Trophoblast cell (in vitro differentiated cells and primary cell): ENCODE data around the gene LRRC58. TPM values are rescaled to one million over a fixed set of nuclear protein-coding genes. Genes with fewer than 3 reads are reported as not detected.

Experiments
- DNase-seq, 2 donors: peaks; one replicate each; pipeline ENCODE4 v3.0.0-alpha.2; 2016
- H2AFZ ChIP-seq: 2 replicates; pipeline ENCODE4 v1.6.1; 2013; ENCODE audit warnings: low read length, moderate library complexity, mild to moderate bottlenecking; ENCODE audit not compliant: insufficient read depth, poor library complexity
- H2AK5ac ChIP-seq: 2 replicates; pipeline ENCODE4 v1.6.1; 2013; ENCODE audit warnings: mild to moderate bottlenecking, low read length
- H2BK120ac ChIP-seq: 2 replicates; pipeline ENCODE4 v1.6.1; 2013; ENCODE audit warnings: low read length, mild to moderate bottlenecking, moderate library complexity; ENCODE audit not compliant: insufficient read depth, poor library complexity
- H2BK12ac ChIP-seq: 2 replicates; pipeline ENCODE4 v1.6.1; 2013; ENCODE audit warnings: mild to moderate bottlenecking, low read length, moderate library complexity
- H2BK5ac ChIP-seq: 2 replicates; pipeline ENCODE4 v1.6.1; 2013; ENCODE audit warnings: low read length, low read depth, moderate library complexity, mild to moderate bottlenecking; ENCODE audit not compliant: poor library complexity
- H3K14ac ChIP-seq: 2 replicates; pipeline ENCODE4 v1.6.1; 2013; ENCODE audit warnings: mild to moderate bottlenecking, low read length
- H3K18ac ChIP-seq: 2 replicates; pipeline ENCODE4 v1.6.1; 2013; ENCODE audit warnings: mild to moderate bottlenecking, low read length
- H3K23ac ChIP-seq: 2 replicates; pipeline ENCODE4 v1.6.1; 2013; ENCODE audit warnings: low read length
- H3K27ac ChIP-seq: 2 replicates; pipeline ENCODE4 v1.5.1; 2013; ENCODE audit warnings: low read depth, mild to moderate bottlenecking, inconsistent platforms, low read length, moderate library complexity
- H3K27me3 ChIP-seq: 2 replicates; pipeline ENCODE4 v1.6.1; 2013; ENCODE audit warnings: inconsistent platforms, mild to moderate bottlenecking, low read length, moderate library complexity; ENCODE audit not compliant: insufficient read depth
- H3K36me3 ChIP-seq, 2 experiments: 1 replicate in 1 of 2; 2 replicates in 1 of 2; pipeline ENCODE4 v1.6.1; 2013; ENCODE audit warnings: low read length in 2 of 2, mild to moderate bottlenecking in 2 of 2, moderate library complexity in 1 of 2; ENCODE audit not compliant: insufficient read depth in 2 of 2, control insufficient read depth in 1 of 2
- H3K4ac ChIP-seq: 2 replicates; pipeline ENCODE4 v1.6.1; 2013; ENCODE audit warnings: low read depth, mild to moderate bottlenecking, low read length, moderate library complexity
- H3K4me1 ChIP-seq, 2 experiments: 1 replicate in 1 of 2; 2 replicates in 1 of 2; pipeline ENCODE4 v1.6.1; 2013; ENCODE audit warnings: low read length in 2 of 2, mild to moderate bottlenecking in 2 of 2, moderate library complexity in 1 of 2; ENCODE audit not compliant: insufficient read depth in 2 of 2, control insufficient read depth in 1 of 2
- H3K4me2 ChIP-seq: 2 replicates; pipeline ENCODE4 v1.6.1; 2013; ENCODE audit warnings: inconsistent platforms, mild to moderate bottlenecking, low read length, moderate library complexity
- H3K4me3 ChIP-seq: 2 replicates; pipeline ENCODE4 v1.5.1; 2013; ENCODE audit warnings: mild to moderate bottlenecking, low read depth, low read length, inconsistent platforms
- H3K79me1 ChIP-seq: one replicate; pipeline ENCODE4 v1.6.1; 2013; ENCODE audit warnings: low read length
- H3K79me2 ChIP-seq: 2 replicates; pipeline ENCODE4 v1.6.1; 2013; ENCODE audit warnings: low read length, mild to moderate bottlenecking; ENCODE audit not compliant: control insufficient read depth, insufficient read depth, poor library complexity
- H3K9ac ChIP-seq: 2 replicates; pipeline ENCODE4 v1.6.1; 2013; ENCODE audit warnings: mild to moderate bottlenecking, low read length
- H3K9me3 ChIP-seq: 2 replicates; pipeline ENCODE4 v1.6.1; 2013; ENCODE audit warnings: low read depth, mild to moderate bottlenecking, control low read depth, inconsistent platforms, low read length; ENCODE audit not compliant: insufficient read depth
- H4K12ac ChIP-seq: 2 replicates; pipeline ENCODE4 v1.6.1; 2013; ENCODE audit warnings: low read depth, mild to moderate bottlenecking, low read length, moderate library complexity
- H4K8ac ChIP-seq: 2 replicates; pipeline ENCODE4 v1.6.1; 2013; ENCODE audit warnings: low read depth, mild to moderate bottlenecking, low read length, moderate library complexity
- H4K91ac ChIP-seq: one replicate; pipeline ENCODE4 v1.6.1; 2013; ENCODE audit warnings: low read depth, mild to moderate bottlenecking, low read length, moderate library complexity
- WGBS: extraction: QIAGEN DNeasy Blood & Tissue Kit; methylation state at CpG from one replicate; pipeline ENCODE4 v1.1.7; 2013; ENCODE audit warnings: missing lambda C conversion rate; ENCODE audit not compliant: insufficient read length, insufficient coverage; ENCODE audit errors: extremely low coverage; 5-methylcytosine and 5-hydroxymethylcytosine counted together
- polyA plus RNA-seq: library from polyadenylated mRNA; stranded (reverse); fragments of 200-250 nt; gene quantifications from 2 replicates; pipeline ENCODE4 v1.2.3, GENCODE V29; 2013

LRRC58 gene
- 8.5 and 8.8 TPM in 2 replicates for polyA plus RNA-seq

- peak within 1 kb of the TSS; percentile 74 for H2BK120ac ChIP-seq
- H3K18ac ChIP-seq, result peak within 1 kb of the TSS; percentile 96
- H3K4me3 ChIP-seq, result peak within 1 kb of the TSS; percentile 91
- peak within 1 kb of the TSS; percentile 86 for H3K27ac ChIP-seq
- H4K12ac ChIP-seq, result peak within 1 kb of the TSS; percentile 68
- peak within 1 kb of the TSS; percentile 79 for H4K91ac ChIP-seq
- no peak within 1 kb of the TSS for H3K23ac ChIP-seq
- H2AFZ ChIP-seq, result peak within 1 kb of the TSS; percentile 67
- peaks cover 11% of the 10 kb centered on the region for H3K79me1 ChIP-seq
- DNase-seq, result peak; percentile 75 to 88
- H3K9me3 ChIP-seq, result no peaks in the 10 kb centered on the region
- peak within 1 kb of the TSS; percentile 75 for H3K4me2 ChIP-seq
- peaks cover 3 to 6% of the 10 kb centered on the region in 2 experiments for H3K4me1 ChIP-seq
- H3K9ac ChIP-seq, result peak within 1 kb of the TSS; percentile 83
- peak within 1 kb of the TSS; percentile 49 for H2BK5ac ChIP-seq
- peaks cover 7% of the 10 kb centered on the region for H3K79me2 ChIP-seq
- H2AK5ac ChIP-seq, result no peak within 1 kb of the TSS
- peak within 1 kb of the TSS; percentile 68 for H3K4ac ChIP-seq
- H3K14ac ChIP-seq, result peak within 1 kb of the TSS; percentile 81
- H3K27me3 ChIP-seq, result no peaks in the 10 kb centered on the region
- H3K36me3 ChIP-seq, result no peaks in the 10 kb centered on the region
- peak within 1 kb of the TSS; percentile 29 for H2BK12ac ChIP-seq
- peak within 1 kb of the TSS; percentile 90 for H4K8ac ChIP-seq
- no CpG with 5 or more reads among the region's 95 CpGs for WGBS
Measured at GRCh38 chr3:120348991-120349854, at the start of gene LRRC58. Gene LRRC58 (minus strand): TSS chr3:120349354. CDS start chr3:120349243, 111 bp downstream.

DNA sequence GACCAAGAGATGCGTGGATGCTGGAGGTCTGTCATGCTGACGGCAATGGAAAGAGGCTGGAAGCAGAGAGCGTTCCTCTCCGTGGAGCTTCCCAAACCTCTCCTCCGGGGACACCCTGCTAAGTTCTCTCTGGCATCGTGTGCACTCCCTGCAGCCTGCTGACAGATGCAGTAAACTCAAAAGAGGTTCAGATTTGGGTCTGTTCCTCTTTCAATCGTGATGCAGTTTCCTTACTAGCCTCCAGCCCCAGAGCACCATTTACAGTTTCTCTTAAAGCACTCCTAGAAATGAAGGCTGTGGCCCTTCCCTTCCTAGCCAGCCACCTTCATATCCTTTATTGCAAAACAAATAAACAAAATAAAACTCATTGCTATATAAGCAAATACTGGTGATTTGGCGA is 47.3 kb upstream of the LRRC58 start:
- DNase-seq, result no peak
- H3K14ac ChIP-seq, result no peak overlapping the region
- no peaks in the 10 kb centered on the region for H3K27me3 ChIP-seq
- H3K27ac ChIP-seq, result no peak overlapping the region
- H3K36me3 ChIP-seq, result peaks cover 20 to 61% of the 10 kb centered on the region in 2 experiments
- no peak overlapping the region for H2AFZ ChIP-seq
- no peak overlapping the region for H3K9ac ChIP-seq
- H3K4me2 ChIP-seq, result no peak overlapping the region
- H3K18ac ChIP-seq, result no peak overlapping the region
- H4K91ac ChIP-seq, result no peak overlapping the region
- H3K9me3 ChIP-seq, result no peaks in the 10 kb centered on the region
- no peak overlapping the region for H2BK12ac ChIP-seq
- no peaks in the 10 kb centered on the region for H3K79me2 ChIP-seq
- H3K4ac ChIP-seq, result no peak overlapping the region
- no CpG with 5 or more reads among the region's 8 CpGs for WGBS
- H2BK120ac ChIP-seq, result no peak overlapping the region
- no peaks in the 10 kb centered on the region for H3K79me1 ChIP-seq
- H4K12ac ChIP-seq, result no peak overlapping the region
- no peak overlapping the region for H2BK5ac ChIP-seq
- H3K23ac ChIP-seq, result no peak overlapping the region
- H3K4me1 ChIP-seq, result no peaks in the 10 kb centered on the region
- no peak overlapping the region for H2AK5ac ChIP-seq
- no peak overlapping the region for H3K4me3 ChIP-seq
- no peak overlapping the region for H4K8ac ChIP-seq

- Histone ChIP-seq H4K8ac (no peak overlapping the region), H3K4me3 (no peak overlapping the region), H3K18ac (no peak overlapping the region), H3K9me3 (no peaks in the 10 kb centered on the region), H3K4me2 (no peak overlapping the region), H2BK120ac (no peak overlapping the region), H3K79me2 (no peaks in the 10 kb centered on the region), H3K79me1 (no peaks in the 10 kb centered on the region), H2BK5ac (no peak overlapping the region), H3K36me3 (peaks cover 13 to 43% of the 10 kb centered on the region in 2 experiments), H3K27me3 (no peaks in the 10 kb centered on the region), H4K12ac (no peak overlapping the region), H3K27ac (no peak overlapping the region), H2AFZ (no peak overlapping the region), H3K4me1 (no peaks in the 10 kb centered on the region), H3K9ac (no peak overlapping the region), H3K4ac (no peak overlapping the region), H3K23ac (no peak overlapping the region), H4K91ac (no peak overlapping the region), H3K14ac (no peak overlapping the region), H2BK12ac (no peak overlapping the region), H2AK5ac (no peak overlapping the region)
- peak in 1 of 2 donors; percentile 46 for DNase-seq
- WGBS, result no CpG with 5 or more reads among the region's 2 CpGs
Measured at GRCh38 chr3:120394347-120394746, 45.2 kb upstream of the LRRC58 start.

GRCh38 chr3:120393761-120394160 is 44.6 kb upstream of the LRRC58 start:
- Histone ChIP-seq H3K4ac (no peak overlapping the region), H3K36me3 (peaks cover 11 to 39% of the 10 kb centered on the region in 2 experiments), H3K27me3 (no peaks in the 10 kb centered on the region), H3K9me3 (no peaks in the 10 kb centered on the region), H3K4me1 (no peaks in the 10 kb centered on the region), H2BK120ac (no peak overlapping the region), H3K9ac (no peak overlapping the region), H2AK5ac (no peak overlapping the region), H3K79me1 (no peaks in the 10 kb centered on the region), H3K23ac (no peak overlapping the region), H2BK5ac (no peak overlapping the region), H3K18ac (no peak overlapping the region), H2AFZ (no peak overlapping the region), H4K12ac (no peak overlapping the region), H3K14ac (no peak overlapping the region), H3K4me3 (no peak overlapping the region), H3K27ac (no peak overlapping the region), H3K79me2 (no peaks in the 10 kb centered on the region), H4K8ac (no peak overlapping the region), H3K4me2 (no peak overlapping the region), H2BK12ac (no peak overlapping the region), H4K91ac (no peak overlapping the region)
- no CpG with 5 or more reads among the region's 2 CpGs for WGBS
- peak; percentile 88 to 98 for DNase-seq
